MG63 (cell line): Measurements from ENCODE around the gene FMNL3. TPM values are rescaled to one million over a fixed set of nuclear protein-coding genes. Genes with fewer than 3 reads are reported as not detected.

Experiments
- DNase-seq: peaks from one replicate; pipeline ENCODE4 v3.0.0-alpha.2; 2020
- H3K27me3 ChIP-seq: fragments of 250-450 bp; sonication (Bioruptor Pico); 2 replicates; pipeline ENCODE4 v1.5.1; 2020; ENCODE audit warnings: mild to moderate bottlenecking, moderate library complexity
- H3K36me3 ChIP-seq: fragments of 250-450 bp; sonication (Bioruptor Pico); 2 replicates; pipeline ENCODE4 v1.5.1; 2020; ENCODE audit warnings: mild to moderate bottlenecking, moderate library complexity
- H3K4me3 ChIP-seq: fragments of 250-450 bp; sonication (Bioruptor Pico); 2 replicates; pipeline ENCODE4 v1.5.1; 2020; ENCODE audit warnings: mild to moderate bottlenecking, moderate library complexity
- H3K9me3 ChIP-seq: fragments of 250-450 bp; sonication (Bioruptor Pico); 2 replicates; pipeline ENCODE4 v1.5.1; 2020; ENCODE audit warnings: mild to moderate bottlenecking, moderate library complexity
- total RNA-seq: library from RNA; depleted of rRNA; stranded (reverse); fragments of >200 nt; shearing (Covaris generic); gene quantifications from 2 replicates; pipeline ENCODE4 v1.2.3, GENCODE V29; 2014; ENCODE audit warnings: low replicate concordance

FMNL3 gene
- total RNA-seq, 1 experiment from 2014 or later: 12.8 TPM

DNA sequence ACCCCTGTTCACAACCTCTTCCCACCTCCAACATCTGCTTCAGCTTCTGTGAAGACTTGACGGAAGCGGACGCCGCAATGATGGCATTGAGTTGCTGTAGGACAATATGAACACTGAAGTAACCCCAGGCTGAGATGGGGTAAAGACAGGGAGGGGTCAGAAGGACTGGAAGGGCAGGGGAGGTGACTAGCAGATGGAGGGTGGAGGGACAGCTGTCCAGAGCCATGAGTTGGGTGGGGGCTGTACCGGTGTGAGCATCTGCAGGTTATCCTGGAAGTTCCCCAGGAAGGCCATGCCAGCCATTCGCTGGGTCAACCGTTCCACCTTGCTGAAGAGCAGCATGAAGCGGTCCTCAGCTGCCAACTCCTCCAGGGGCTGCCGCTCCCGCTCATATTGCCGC lies 57.8 kb downstream of the FMNL3 start:
- no peaks in the 10 kb centered on the region for H3K27me3 ChIP-seq
- no peak for DNase-seq
- no peaks in the 10 kb centered on the region; the same call in 1 of the 2 replicates for H3K36me3 ChIP-seq
- H3K9me3 ChIP-seq: no peaks in the 10 kb centered on the region
- no peak overlapping the region for H3K4me3 ChIP-seq

- peaks cover 3% of the 10 kb centered on the region; the same call in 1 of the 2 replicates for H3K36me3 ChIP-seq
- H3K4me3 ChIP-seq: no peak overlapping the region
Measured at GRCh38 chr12:49648712-49649003, 58.5 kb downstream of the FMNL3 start.

GRCh38 chr12:49647827-49648711 lies 59.1 kb downstream of the FMNL3 start:
- no peak overlapping the region for H3K4me3 ChIP-seq
- H3K27me3 ChIP-seq: no peaks in the 10 kb centered on the region
- no peak for DNase-seq
- peaks cover 3% of the 10 kb centered on the region; the same call in 1 of the 2 replicates for H3K36me3 ChIP-seq
- no peaks in the 10 kb centered on the region for H3K9me3 ChIP-seq

More at GRCh38 chr12:49648712-49649003, 58.5 kb downstream of the FMNL3 start:
- no peaks in the 10 kb centered on the region for H3K9me3 ChIP-seq
- DNase-seq: no peak
- H3K27me3 ChIP-seq: no peaks in the 10 kb centered on the region

GRCh38 chr12:49646871-49647654 lies 60.1 kb downstream of the FMNL3 start:
- H3K9me3 ChIP-seq: no peaks in the 10 kb centered on the region
- H3K36me3 ChIP-seq: peaks cover 3% of the 10 kb centered on the region; the same call in 1 of the 2 replicates
- no peak overlapping the region for H3K4me3 ChIP-seq
- no peaks in the 10 kb centered on the region for H3K27me3 ChIP-seq
- DNase-seq: no peak

DNA sequence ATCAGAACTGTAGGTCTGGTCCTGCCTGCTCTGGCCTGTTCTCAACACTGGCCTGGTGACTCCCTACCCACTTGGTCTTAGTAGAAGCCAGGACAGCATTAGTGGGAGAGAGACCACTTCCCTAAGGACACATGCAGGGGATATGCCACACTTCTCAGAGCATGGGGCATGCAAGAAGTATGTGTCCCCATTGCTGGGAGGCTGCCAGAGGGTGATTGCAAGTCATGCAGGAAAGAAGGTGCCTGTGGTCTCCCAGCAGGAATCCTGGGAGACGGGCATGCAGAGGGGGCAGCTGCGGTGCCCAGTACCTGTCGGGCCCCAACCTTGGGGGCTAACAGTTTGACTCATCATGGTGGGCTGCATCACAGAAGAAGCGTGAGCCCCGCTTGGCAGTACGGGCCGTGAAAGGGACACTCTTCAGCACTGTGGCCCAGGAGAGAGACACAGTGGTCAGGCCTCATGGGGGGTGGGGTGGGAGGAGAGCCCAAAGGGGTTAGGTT lies 60.8 kb downstream of the FMNL3 start:
- no peak for DNase-seq
- H3K27me3 ChIP-seq: no peaks in the 10 kb centered on the region
- peaks cover 3% of the 10 kb centered on the region; the same call in 1 of the 2 replicates for H3K36me3 ChIP-seq

DNA sequence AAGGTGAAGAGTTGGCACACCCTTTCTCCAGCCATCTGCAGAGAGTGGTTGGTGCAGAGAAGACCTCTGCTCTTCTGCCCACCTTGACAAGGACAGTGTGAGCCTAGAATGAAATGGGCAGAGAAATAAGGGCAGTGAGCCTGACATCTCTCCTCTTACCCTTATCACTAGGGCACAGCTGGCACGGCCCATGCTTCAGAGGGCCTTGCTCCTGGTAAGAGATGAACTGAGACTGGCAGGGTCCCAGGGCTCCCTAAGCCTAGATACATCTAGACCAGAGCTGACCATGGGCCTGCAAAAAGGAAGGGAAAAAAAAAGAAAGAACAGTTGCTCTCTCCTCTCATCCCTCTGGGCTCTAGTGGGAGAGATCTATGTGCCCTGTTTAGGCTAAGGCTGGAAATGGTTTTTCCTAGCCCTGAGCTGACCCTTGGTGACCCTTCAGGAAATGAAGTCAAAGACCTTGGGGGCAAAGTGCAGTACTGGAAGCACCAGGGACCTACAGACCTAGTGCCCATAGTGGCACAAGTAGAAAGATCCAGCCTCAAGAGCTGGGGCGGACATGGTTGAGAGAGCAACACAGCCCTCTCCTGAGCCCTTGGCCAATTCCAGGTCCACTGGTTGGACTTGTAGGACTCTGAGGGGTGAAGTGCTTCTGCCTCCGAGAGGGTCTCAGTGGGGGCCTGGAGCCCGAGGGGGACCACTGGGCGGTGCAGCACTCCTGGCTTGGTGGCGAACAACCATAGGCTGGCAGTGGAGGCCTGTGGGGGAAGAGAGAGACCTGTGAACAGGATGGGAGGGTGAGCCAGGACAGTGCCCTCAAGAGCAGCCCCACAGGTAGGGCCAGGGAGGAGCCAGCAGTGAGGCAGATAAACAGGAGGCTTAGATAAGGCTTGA lies 61.8 kb downstream of the FMNL3 start:
- DNase-seq: no peak
- H3K4me3 ChIP-seq: no peak overlapping the region
- H3K27me3 ChIP-seq: no peaks in the 10 kb centered on the region
- peaks cover 3% of the 10 kb centered on the region; the same call in 1 of the 2 replicates for H3K36me3 ChIP-seq
- H3K9me3 ChIP-seq: no peaks in the 10 kb centered on the region

More for the DNA sequence above, 60.8 kb downstream of the FMNL3 start:
- Histone ChIP-seq H3K9me3 (no peaks in the 10 kb centered on the region), H3K4me3 (no peak overlapping the region)

- peaks cover 3% of the 10 kb centered on the region; the same call in 1 of the 2 replicates for H3K36me3 ChIP-seq
- peak; percentile 62 for DNase-seq
- H3K9me3 ChIP-seq: no peaks in the 10 kb centered on the region
- H3K4me3 ChIP-seq: no peak overlapping the region
- no peaks in the 10 kb centered on the region for H3K27me3 ChIP-seq
Measured at GRCh38 chr12:49644620-49644994, 62.6 kb downstream of the FMNL3 start.

DNA sequence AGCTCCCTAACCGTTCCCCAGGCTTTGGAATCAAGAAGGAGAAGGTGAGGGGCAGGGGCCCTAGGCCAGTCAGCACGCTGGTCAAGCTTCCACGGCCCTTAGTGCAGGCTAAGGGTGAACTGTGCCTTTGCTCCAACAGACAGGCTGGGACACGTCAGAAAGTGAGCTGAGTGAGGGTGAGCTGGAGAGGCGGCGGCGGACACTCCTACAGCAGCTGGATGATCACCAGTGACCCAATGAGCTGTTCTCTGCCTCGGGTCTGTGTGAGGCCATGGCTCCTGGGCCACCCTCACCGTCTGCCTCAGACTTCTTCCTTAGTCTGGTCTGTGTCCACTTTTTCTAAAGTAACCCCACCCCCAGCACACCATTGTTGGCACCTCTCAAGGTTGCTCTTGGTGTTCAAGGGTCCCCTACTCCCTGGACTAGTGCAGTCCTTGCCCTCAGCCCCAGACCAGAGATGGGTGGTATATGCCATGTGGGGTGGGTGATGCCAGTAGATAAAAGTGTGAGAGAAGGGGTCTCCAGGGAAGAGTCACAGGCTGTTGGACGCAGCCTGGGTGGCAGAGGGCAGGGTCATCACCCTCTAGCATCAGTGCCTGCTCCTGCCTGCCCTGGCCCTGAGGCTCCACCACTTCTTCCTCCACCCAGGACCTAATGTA lies 63.1 kb downstream of the FMNL3 start:
- Histone ChIP-seq H3K4me3 (no peak overlapping the region), H3K36me3 (peaks cover 3% of the 10 kb centered on the region; the same call in 1 of the 2 replicates), H3K27me3 (no peaks in the 10 kb centered on the region), H3K9me3 (no peaks in the 10 kb centered on the region)
- no peak for DNase-seq

DNA sequence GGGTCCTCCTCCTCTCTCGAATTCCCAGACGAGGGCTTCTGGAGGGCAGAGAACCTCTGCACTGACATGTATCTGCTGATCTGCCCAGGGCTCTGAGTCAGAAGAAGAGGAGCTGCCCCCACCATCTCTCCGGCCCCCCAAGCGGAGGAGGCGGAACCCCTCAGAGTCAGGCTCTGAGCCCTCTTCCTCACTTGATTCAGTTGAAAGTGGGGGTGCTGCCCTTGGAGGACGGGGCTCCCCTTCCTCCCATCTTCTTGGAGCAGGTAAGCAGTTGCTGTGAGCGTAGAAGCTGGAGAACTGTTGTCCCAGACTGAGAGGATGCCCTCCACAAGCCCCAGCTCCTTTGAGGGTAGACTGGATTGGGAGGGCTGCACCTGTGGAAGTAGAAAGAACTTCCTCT lies 64.1 kb downstream of the FMNL3 start:
- Histone ChIP-seq H3K4me3 (no peak overlapping the region), H3K36me3 (peaks cover 3% of the 10 kb centered on the region; the same call in 1 of the 2 replicates), H3K9me3 (no peaks in the 10 kb centered on the region), H3K27me3 (no peaks in the 10 kb centered on the region)
- no peak for DNase-seq

- no peak for DNase-seq
- Histone ChIP-seq H3K36me3 (peaks cover 3% of the 10 kb centered on the region; the same call in 1 of the 2 replicates), H3K4me3 (no peak overlapping the region)
Measured at GRCh38 chr12:49642370-49642802, 64.8 kb downstream of the FMNL3 start.

GRCh38 chr12:49641748-49642369 lies 65.3 kb downstream of the FMNL3 start:
- DNase-seq: no peak
- H3K36me3 ChIP-seq: peaks cover 3% of the 10 kb centered on the region; the same call in 1 of the 2 replicates
- H3K9me3 ChIP-seq: no peaks in the 10 kb centered on the region
- H3K4me3 ChIP-seq: no peak overlapping the region
- H3K27me3 ChIP-seq: no peaks in the 10 kb centered on the region

More at GRCh38 chr12:49642370-49642802, 64.8 kb downstream of the FMNL3 start:
- Histone ChIP-seq H3K27me3 (no peaks in the 10 kb centered on the region), H3K9me3 (no peaks in the 10 kb centered on the region)

DNA sequence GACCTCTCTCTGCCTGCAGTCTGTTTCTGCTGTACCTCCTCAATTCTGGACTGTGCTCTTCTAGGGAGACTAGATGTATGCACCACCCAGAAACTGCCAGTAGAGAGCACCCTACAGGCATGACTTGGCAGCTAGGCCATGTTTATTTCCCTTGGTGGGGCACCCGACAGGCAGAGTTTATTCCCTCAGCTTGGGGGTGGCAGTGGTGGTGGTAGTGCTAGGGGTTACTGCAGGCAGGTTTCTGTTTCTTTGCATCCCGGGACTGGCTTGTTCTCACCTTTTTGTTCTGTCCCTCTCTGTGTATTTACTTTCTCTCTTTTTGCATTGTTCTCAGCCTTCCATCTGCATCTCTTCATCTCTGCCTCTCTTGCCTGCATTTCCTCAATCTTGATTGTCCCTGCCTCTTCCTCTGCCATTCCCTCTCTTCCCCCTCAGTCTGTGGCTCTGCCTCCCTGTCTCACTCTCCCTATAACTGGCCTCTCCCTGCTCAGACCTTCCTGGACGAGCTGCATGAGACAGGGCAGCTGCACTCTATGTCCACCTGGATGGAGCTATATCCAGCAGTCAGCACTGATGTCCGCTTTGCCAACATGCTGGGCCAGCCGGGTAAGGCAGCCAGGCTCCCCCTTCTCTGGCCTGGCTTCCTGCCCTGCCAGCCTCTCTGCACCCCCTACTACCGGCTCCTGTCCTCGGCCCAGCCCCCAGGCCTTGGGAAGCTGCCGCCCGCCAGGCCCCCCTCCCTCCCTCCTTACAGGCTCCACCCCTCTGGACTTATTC lies 70.0 kb downstream of the FMNL3 start:
- Histone ChIP-seq H3K36me3 (no peaks in the 10 kb centered on the region), H3K9me3 (no peaks in the 10 kb centered on the region), H3K4me3 (no peak overlapping the region), H3K27me3 (no peaks in the 10 kb centered on the region)
- peak; percentile 49 for DNase-seq

DNA sequence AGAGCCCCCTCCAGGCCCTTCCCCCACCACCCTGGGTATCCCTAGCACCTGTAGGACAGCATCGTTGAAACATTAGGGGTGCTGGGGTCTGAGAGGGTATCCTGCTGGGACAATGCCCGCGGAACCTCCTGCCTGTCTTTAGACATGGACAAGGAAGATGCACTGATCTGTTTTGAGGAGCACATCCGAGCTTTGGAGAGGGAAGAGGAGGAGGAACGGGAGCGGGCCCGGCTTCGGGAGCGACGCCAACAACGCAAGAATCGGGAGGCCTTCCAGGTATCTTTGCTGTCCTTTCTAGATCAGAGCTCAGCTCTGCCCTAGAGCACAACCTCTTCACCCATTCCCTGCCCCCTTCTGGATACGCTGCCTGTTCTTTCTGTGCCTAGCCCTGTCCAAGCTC lies 70.6 kb downstream of the FMNL3 start:
- Histone ChIP-seq H3K4me3 (no peak overlapping the region), H3K36me3 (no peaks in the 10 kb centered on the region), H3K9me3 (no peaks in the 10 kb centered on the region), H3K27me3 (no peaks in the 10 kb centered on the region)
- DNase-seq: no peak

GRCh38 chr12:49635656-49636055 lies 71.5 kb downstream of the FMNL3 start:
- H3K27me3 ChIP-seq: no peaks in the 10 kb centered on the region
- H3K9me3 ChIP-seq: no peaks in the 10 kb centered on the region
- no peak for DNase-seq
- H3K4me3 ChIP-seq: no peak overlapping the region
- H3K36me3 ChIP-seq: no peaks in the 10 kb centered on the region

DNA sequence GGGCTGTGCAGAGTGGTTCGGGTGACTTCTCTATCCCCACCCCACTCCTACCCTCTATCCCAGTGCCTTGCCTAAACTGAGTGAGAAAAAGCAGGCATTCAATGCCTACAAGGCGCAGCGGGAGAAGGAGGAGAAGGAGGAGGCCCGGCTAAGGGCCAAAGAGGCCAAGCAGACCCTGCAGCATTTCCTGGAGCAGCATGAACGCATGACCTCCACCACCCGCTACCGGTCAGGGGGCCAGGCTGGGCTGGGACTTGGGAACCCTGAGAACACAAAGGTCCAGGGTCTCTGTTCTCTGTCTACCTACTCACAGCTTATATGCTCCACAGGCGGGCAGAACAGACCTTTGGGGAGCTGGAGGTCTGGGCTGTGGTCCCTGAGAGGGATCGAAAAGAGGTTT lies 72.2 kb downstream of the FMNL3 start:
- Histone ChIP-seq H3K36me3 (no peaks in the 10 kb centered on the region), H3K4me3 (no peak overlapping the region), H3K9me3 (no peaks in the 10 kb centered on the region), H3K27me3 (no peaks in the 10 kb centered on the region)
- no peak for DNase-seq
